ENCODE data around the gene ETHE1.

DNA sequence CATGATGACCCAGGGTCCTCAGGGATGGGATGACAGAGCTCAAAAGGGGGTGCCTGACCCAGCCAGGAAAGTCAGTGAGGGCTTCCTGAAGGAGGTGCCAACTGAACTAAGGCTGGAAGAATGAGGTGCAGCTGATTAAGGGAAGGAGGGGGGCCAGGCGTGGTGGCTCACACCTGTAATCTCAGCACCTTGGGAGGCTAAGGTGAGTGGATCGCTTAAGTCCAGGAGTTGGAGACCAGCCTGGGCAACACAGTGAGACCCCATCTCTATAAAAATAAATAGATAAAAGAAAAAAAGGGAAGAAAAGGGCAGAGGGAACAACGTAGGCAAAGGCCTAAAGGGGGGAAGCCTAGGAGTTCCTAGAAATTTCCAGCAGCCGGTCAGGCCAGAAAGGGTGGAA, 52.5 kb downstream of the ETHE1 start:
- TF ChIP-seq, protein P1, sequence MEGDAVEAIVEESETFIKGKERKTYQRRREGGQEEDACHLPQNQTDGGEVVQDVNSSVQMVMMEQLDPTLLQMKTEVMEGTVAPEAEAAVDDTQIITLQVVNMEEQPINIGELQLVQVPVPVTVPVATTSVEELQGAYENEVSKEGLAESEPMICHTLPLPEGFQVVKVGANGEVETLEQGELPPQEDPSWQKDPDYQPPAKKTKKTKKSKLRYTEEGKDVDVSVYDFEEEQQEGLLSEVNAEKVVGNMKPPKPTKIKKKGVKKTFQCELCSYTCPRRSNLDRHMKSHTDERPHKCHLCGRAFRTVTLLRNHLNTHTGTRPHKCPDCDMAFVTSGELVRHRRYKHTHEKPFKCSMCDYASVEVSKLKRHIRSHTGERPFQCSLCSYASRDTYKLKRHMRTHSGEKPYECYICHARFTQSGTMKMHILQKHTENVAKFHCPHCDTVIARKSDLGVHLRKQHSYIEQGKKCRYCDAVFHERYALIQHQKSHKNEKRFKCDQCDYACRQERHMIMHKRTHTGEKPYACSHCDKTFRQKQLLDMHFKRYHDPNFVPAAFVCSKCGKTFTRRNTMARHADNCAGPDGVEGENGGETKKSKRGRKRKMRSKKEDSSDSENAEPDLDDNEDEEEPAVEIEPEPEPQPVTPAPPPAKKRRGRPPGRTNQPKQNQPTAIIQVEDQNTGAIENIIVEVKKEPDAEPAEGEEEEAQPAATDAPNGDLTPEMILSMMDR (conservative IDR thresholded peaks at IDR 0.05; ENCODE audit: low read depth, low read length): no peak
- TF ChIP-seq EZH2 (IDR thresholded peaks at IDR 0.05; ENCODE audit: borderline replicate concordance, low read depth, low read length, poor library complexity, severe bottlenecking): no peak
